ENCODE measurements around the gene OR51F2. TPM values are rescaled to one million over a fixed set of nuclear protein-coding genes. Genes with fewer than 3 reads are reported as not detected.
"Not testable (repeated sequence)": the region's sequence is repeated elsewhere in the genome, so short reads cannot be mapped to it uniquely, and the experiment has no call there.

Gene OR51F2
- total and polyA plus RNA-seq, 2 of the 13 experiments (the other 11 are each of a cell fraction or from before 2014, with no cell fraction given), result not detected

GRCh38 chr11:4797206-4797605 lies 23.9 kb upstream of the OR51F2 start (continued):
- no peak for TF ChIP-seq DZIP1 (CRISPR knock-in tag; IDR thresholded peaks at IDR 0.05)
- TF ChIP-seq HNF4A (CRISPR knock-in tag; IDR thresholded peaks at IDR 0.05), result no peak
- TF ChIP-seq CSRNP2 (CRISPR knock-in tag; conservative IDR thresholded peaks at IDR 0.05; ENCODE audit: low read depth), result no peak
- no peak for TF ChIP-seq SNAI1 (CRISPR knock-in tag; IDR thresholded peaks at IDR 0.05; ENCODE audit: borderline replicate concordance)
- no peak for TF ChIP-seq ZNF891 (CRISPR knock-in tag; IDR thresholded peaks at IDR 0.05)
- no peak for TF ChIP-seq TEAD3 (CRISPR knock-in tag; optimal IDR thresholded peaks at IDR 0.05; ENCODE audit: borderline replicate concordance)

GRCh38 chr11:4798427-4799183 lies 22.5 kb upstream of the OR51F2 start:
- FAIRE-seq, result no peak
- no peaks in the 10 kb centered on the region for H3K4me1 ChIP-seq (ENCODE audit: insufficient read depth, low read length)
- no peaks in the 10 kb centered on the region for H3K36me3 ChIP-seq (replicated peaks in 1 of 2; ENCODE audit: control insufficient read depth in 1 of 2, insufficient read depth in 2 of 2, low read length in 2 of 2)
- BruUV-seq (replicated peaks), result no TSS peak
- WGBS (ENCODE audit: low lambda C conversion rate), result 2% methylated on average over 6 of the region's 6 CpGs
- ATAC-seq, result no peak
- CTCF ChIA-PET (ENCODE audit: low intra/inter-chr PET ratio, low total read pairs), result no interaction called here
- no peak overlapping the region for H3K27ac ChIP-seq (ENCODE audit: extremely low read length, insufficient read depth, low read length)
- no peaks in the 10 kb centered on the region for H3K27me3 ChIP-seq (ENCODE audit: control insufficient read depth in 1 of 2, insufficient read depth in 2 of 2, low read length in 2 of 2)
- in situ Hi-C loops (cut with HindIII; ENCODE audit: extremely low pct_ligation_motif_present, low pct_unique_long_range_greater_than_20kb) (no loop called here), intact Hi-C loops (cut with micrococcal nuclease; ENCODE audit: unreplicated experiment) (no loop called here)
- POLR2A ChIA-PET, result no interaction called here
- no peak for DNase-seq (ENCODE audit: low spot score)
- H3K4me2 ChIP-seq (ENCODE audit: low read depth, low read length), result no peak overlapping the region
- TF ChIP-seq SIN3B (IDR thresholded peaks at IDR 0.05; ENCODE audit: low read length) (no peak), PHB2 (IDR thresholded peaks at IDR 0.05; ENCODE audit: partially characterized antibody) (no peak), ZNF740 (CRISPR knock-in tag; IDR thresholded peaks at IDR 0.05) (no peak), ZNF282 (IDR thresholded peaks at IDR 0.05; ENCODE audit: partially characterized antibody) (no peak), ATM (IDR thresholded peaks at IDR 0.05; ENCODE audit: borderline replicate concordance) (no peak)
- no peak overlapping the region for H3K9ac ChIP-seq (ENCODE audit: insufficient read depth, low read depth, low read length)
- no peaks in the 10 kb centered on the region for H4K20me1 ChIP-seq (ENCODE audit: insufficient read depth, low read length)
- H2AFZ ChIP-seq (ENCODE audit: low read length), result no peak overlapping the region
- no peaks in the 10 kb centered on the region for H3K9me3 ChIP-seq (ENCODE audit: low read length)
- H3K79me2 ChIP-seq (ENCODE audit: insufficient read depth, low read length), result no peaks in the 10 kb centered on the region
- H3K4me3 ChIP-seq (replicated peaks in 1 of 3; ENCODE audit: insufficient read depth in 1 of 3, low read depth in 2 of 3, low read length in 3 of 3), result no peak overlapping the region

- H3K27me3 ChIP-seq (ENCODE audit: control insufficient read depth in 1 of 2, insufficient read depth in 2 of 2, low read length in 2 of 2); H3K4me1 ChIP-seq (ENCODE audit: insufficient read depth, low read length); DNase-seq (ENCODE audit: low spot score); H3K79me2 ChIP-seq (ENCODE audit: insufficient read depth, low read length); intact Hi-C loops (cut with micrococcal nuclease; ENCODE audit: unreplicated experiment); FAIRE-seq; in situ Hi-C loops (cut with HindIII; ENCODE audit: extremely low pct_ligation_motif_present, low pct_unique_long_range_greater_than_20kb); ATAC-seq; H3K4me2 ChIP-seq (ENCODE audit: low read depth, low read length); POLR2A ChIA-PET; BruUV-seq (replicated peaks); H4K20me1 ChIP-seq (ENCODE audit: insufficient read depth, low read length); H3K27ac ChIP-seq (ENCODE audit: extremely low read length, insufficient read depth, low read length); CTCF ChIA-PET (ENCODE audit: low intra/inter-chr PET ratio, low total read pairs); H3K4me3 ChIP-seq (replicated peaks in 1 of 3; ENCODE audit: insufficient read depth in 1 of 3, low read depth in 2 of 3, low read length in 3 of 3); H3K9me3 ChIP-seq (ENCODE audit: low read length); H3K9ac ChIP-seq (ENCODE audit: insufficient read depth, low read depth, low read length); H3K36me3 ChIP-seq (replicated peaks in 1 of 2; ENCODE audit: control insufficient read depth in 1 of 2, insufficient read depth in 2 of 2, low read length in 2 of 2); H2AFZ ChIP-seq (ENCODE audit: low read length): not testable (repeated sequence)
- 57% methylated on average over 5 of the region's 5 CpGs for WGBS (ENCODE audit: low lambda C conversion rate)
Measured at GRCh38 chr11:4801316-4801715, 19.8 kb upstream of the OR51F2 start.

Data from HepG2 (cell line).